Hepatocyte (in vitro differentiated cells): Measurements from ENCODE around the gene GTSF1L. TPM values are rescaled to one million over a fixed set of nuclear protein-coding genes. Genes with fewer than 3 reads are reported as not detected.

Experiments used
- DNase-seq: peaks from one replicate; pipeline ENCODE4 v3.0.0-alpha.2; 2016; ENCODE audit warnings: low spot score
- H2AFZ ChIP-seq: fragments of 200-600 bp; sonication (generic); 2 replicates; pipeline ENCODE4 v1.6.0; 2016; ENCODE audit warnings: antibody characterized with exemption, mild to moderate bottlenecking
- H3K27ac ChIP-seq: fragments of 200-600 bp; sonication (generic); 2 replicates; pipeline ENCODE4 v1.5.1; 2016; ENCODE audit warnings: mild to moderate bottlenecking
- H3K27me3 ChIP-seq: fragments of 200-600 bp; sonication (generic); 2 replicates; pipeline ENCODE4 v1.6.1; 2016
- H3K36me3 ChIP-seq: fragments of 200-600 bp; sonication (generic); replicated peaks from 2 replicates; pipeline ENCODE4 v1.5.1; 2016; ENCODE audit warnings: low read depth; ENCODE audit not compliant: insufficient read depth
- H3K4me1 ChIP-seq: fragments of 200-600 bp; sonication (generic); 2 replicates; pipeline ENCODE4 v1.5.1; 2016; ENCODE audit warnings: mild to moderate bottlenecking, moderate library complexity; ENCODE audit not compliant: insufficient read depth
- H3K4me2 ChIP-seq: fragments of 200-600 bp; sonication (generic); 2 replicates; pipeline ENCODE4 v1.6.0; 2016
- H3K4me3 ChIP-seq: fragments of 200-600 bp; sonication (generic); 2 replicates; pipeline ENCODE4 v1.5.1; 2016; ENCODE audit warnings: mild to moderate bottlenecking
- H3K79me2 ChIP-seq: fragments of 200-600 bp; sonication (generic); 2 replicates; pipeline ENCODE4 v1.6.0; 2017; ENCODE audit warnings: mild to moderate bottlenecking
- H3K9me2 ChIP-seq: fragments of 200-600 bp; sonication (generic); replicated peaks from 2 replicates; pipeline ENCODE4 v1.6.0; 2017; ENCODE audit warnings: mild to moderate bottlenecking; ENCODE audit not compliant: insufficient read depth
- H3K9me3 ChIP-seq: fragments of 200-600 bp; sonication (generic); 2 replicates; pipeline ENCODE4 v1.5.1; 2016; ENCODE audit warnings: low read depth, mild to moderate bottlenecking
- H4K20me1 ChIP-seq: fragments of 200-600 bp; sonication (generic); 2 replicates; pipeline ENCODE4 v1.6.0; 2016; ENCODE audit warnings: mild to moderate bottlenecking; ENCODE audit not compliant: insufficient read depth, poor library complexity, severe bottlenecking
- CTCF ChIP-seq: fragments of 200-600 bp; sonication (generic); IDR thresholded peaks from 2 replicates; pipeline ENCODE4 v1.5.1; 2016; ENCODE audit warnings: antibody characterized with exemption, mild to moderate bottlenecking; ENCODE audit not compliant: poor library complexity
- EZH2 ChIP-seq: fragments of 200-600 bp; sonication (generic); IDR thresholded peaks from 2 replicates; pipeline ENCODE4 v1.6.1; 2016; ENCODE audit warnings: antibody characterized with exemption, mild to moderate bottlenecking, borderline replicate concordance
- EZH2phosphoT487 ChIP-seq: fragments of 200-600 bp; sonication (generic); IDR thresholded peaks from one replicate; pipeline ENCODE4 v1.6.1; 2018; ENCODE audit warnings: antibody characterized with exemption, mild to moderate bottlenecking, low read depth, moderate library complexity; ENCODE audit not compliant: unreplicated experiment, severe bottlenecking
- WGBS: methylation state at CpG from one replicate; pipeline ENCODE4 v1.1.6; 2016; ENCODE audit warnings: low lambda C conversion rate; ENCODE audit errors: missing lambda C conversion rate; 5-methylcytosine and 5-hydroxymethylcytosine counted together
- polyA plus RNA-seq: library from polyadenylated mRNA; unstranded; fragments of >200 nt; fragmentation: Nextera tagmentation; extraction: Ambion mirVana; gene quantifications from 2 replicates; pipeline ENCODE4 v1.2.1, GENCODE V29; 2016
- total RNA-seq: library from RNA; depleted of rRNA; stranded (reverse); fragments of >200 nt; gene quantifications from 2 replicates; pipeline ENCODE4 v1.2.3, GENCODE V29; 2014

GTSF1L gene
- total and polyA plus RNA-seq, 2 experiments from 2014 or later: not detected

- 69% methylated on average over 15 of the region's 15 CpGs for WGBS
- Histone ChIP-seq H3K4me1 (no peaks in the 10 kb centered on the region), H3K27me3 (no peaks in the 10 kb centered on the region), H2AFZ (no peak overlapping the region), H3K4me2 (no peak overlapping the region), H4K20me1 (no peaks in the 10 kb centered on the region), H3K4me3 (no peak overlapping the region), H3K9me3 (no peaks in the 10 kb centered on the region), H3K27ac (no peak overlapping the region), H3K79me2 (no peaks in the 10 kb centered on the region), H3K9me2 (no peaks in the 10 kb centered on the region), H3K36me3 (no peaks in the 10 kb centered on the region)
- TF ChIP-seq EZH2: no peak
- TF ChIP-seq CTCF: no peak
- no peak for TF ChIP-seq EZH2phosphoT487
- no peak for DNase-seq
These were observed 5.2 kb downstream of the GTSF1L start for GRCh38 chr20:43721429-43722152.

- Histone ChIP-seq H3K4me1 (no peaks in the 10 kb centered on the region), H3K27ac (no peak overlapping the region), H3K36me3 (no peaks in the 10 kb centered on the region), H2AFZ (no peak overlapping the region), H3K79me2 (no peaks in the 10 kb centered on the region), H3K4me2 (no peak overlapping the region), H3K9me3 (no peaks in the 10 kb centered on the region), H4K20me1 (no peaks in the 10 kb centered on the region), H3K27me3 (no peaks in the 10 kb centered on the region), H3K9me2 (no peaks in the 10 kb centered on the region), H3K4me3 (no peak overlapping the region)
- DNase-seq: no peak
- WGBS: 4% methylated on average over 2 of the region's 2 CpGs
- TF ChIP-seq EZH2 (no peak), EZH2phosphoT487 (no peak), CTCF (no peak)
These were observed 5.7 kb downstream of the GTSF1L start for GRCh38 chr20:43721097-43721428.

GRCh38 chr20:43720007-43720406 lies 6.8 kb downstream of the GTSF1L start:
- Histone ChIP-seq H3K27me3 (no peaks in the 10 kb centered on the region), H3K4me2 (no peak overlapping the region), H4K20me1 (no peaks in the 10 kb centered on the region), H3K9me3 (no peaks in the 10 kb centered on the region), H3K27ac (no peak overlapping the region), H3K36me3 (no peaks in the 10 kb centered on the region), H3K4me3 (no peak overlapping the region), H2AFZ (no peak overlapping the region), H3K4me1 (no peaks in the 10 kb centered on the region), H3K79me2 (no peaks in the 10 kb centered on the region), H3K9me2 (no peaks in the 10 kb centered on the region)
- WGBS: 94% methylated on average over 1 of the region's 1 CpG
- DNase-seq: no peak
- TF ChIP-seq EZH2: no peak
- no peak for TF ChIP-seq EZH2phosphoT487
- no peak for TF ChIP-seq CTCF
